GM18505 (cell line): ENCODE results near the gene EME1.
A peak's percentile ranks its signal among the peaks of the same experiment; 100 is the strongest.
"Not testable (repeated sequence)": the region's sequence is repeated elsewhere in the genome, so short reads cannot be mapped to it uniquely, and the experiment has no call there.

Experiments used
- ATAC-seq: cut with Tn5 transposase; IDR thresholded peaks from one replicate; pipeline ENCODE4 v1.9.1; 2021; ENCODE audit not compliant: unreplicated experiment
- POLR2A ChIP-seq: IDR thresholded peaks from 4 replicates; pipeline ENCODE4 v1.6.1; 2011; ENCODE audit warnings: borderline replicate concordance; ENCODE audit not compliant: insufficient read depth, insufficient read length; ENCODE audit errors: extremely low read depth

Gene EME1

GRCh38 chr17:50424246-50424995, 51.4 kb downstream of the EME1 start:
- TF ChIP-seq POLR2A: no peak
- ATAC-seq: no peak

- no peak for TF ChIP-seq POLR2A
- ATAC-seq: no peak
Observed at GRCh38 chr17:50424996-50425681, 52.1 kb downstream of the EME1 start.

- peak; percentile 39 for TF ChIP-seq POLR2A
- ATAC-seq: peak; percentile 62
Observed at GRCh38 chr17:50425682-50426471, 52.8 kb downstream of the EME1 start, which contains the start of gene ACSF2. TSS of gene ACSF2 (plus strand) at chr17:50426218. CDS start at chr17:50426262, 44 bp downstream.

GRCh38 chr17:50426472-50426782, 53.4 kb downstream of the EME1 start:
- no peak for TF ChIP-seq POLR2A
- no peak for ATAC-seq

GRCh38 chr17:50426814-50427787, 54.1 kb downstream of the EME1 start:
- no peak for ATAC-seq
- TF ChIP-seq POLR2A: no peak

GRCh38 chr17:50428126-50428525, 55.1 kb downstream of the EME1 start:
- ATAC-seq: not testable (repeated sequence)

GRCh38 chr17:50428831-50429424, 55.9 kb downstream of the EME1 start:
- ATAC-seq: no peak
- no peak for TF ChIP-seq POLR2A

- TF ChIP-seq POLR2A: no peak
- no peak for ATAC-seq
Observed at GRCh38 chr17:50429793-50430192, 56.8 kb downstream of the EME1 start.
